OCI-LY3 (cell line): Measurements from ENCODE around the gene FMN1.

ENCODE experiments used
- EZH2phosphoT487 ChIP-seq: fragments of 200-600 bp; shearing (Covaris generic); IDR thresholded peaks from 2 replicates; pipeline ENCODE4 v1.6.1; 2018; ENCODE audit warnings: antibody characterized with exemption, mixed run types, low read depth
- TF ChIP-seq, protein P1 (sequence below): fragments of 200-600, 300-600 bp; sonication (generic); IDR thresholded peaks from 2 replicates; pipeline ENCODE4 v1.5.1; 2014; ENCODE audit warnings: antibody characterized with exemption, low read length, low read depth

DNA sequence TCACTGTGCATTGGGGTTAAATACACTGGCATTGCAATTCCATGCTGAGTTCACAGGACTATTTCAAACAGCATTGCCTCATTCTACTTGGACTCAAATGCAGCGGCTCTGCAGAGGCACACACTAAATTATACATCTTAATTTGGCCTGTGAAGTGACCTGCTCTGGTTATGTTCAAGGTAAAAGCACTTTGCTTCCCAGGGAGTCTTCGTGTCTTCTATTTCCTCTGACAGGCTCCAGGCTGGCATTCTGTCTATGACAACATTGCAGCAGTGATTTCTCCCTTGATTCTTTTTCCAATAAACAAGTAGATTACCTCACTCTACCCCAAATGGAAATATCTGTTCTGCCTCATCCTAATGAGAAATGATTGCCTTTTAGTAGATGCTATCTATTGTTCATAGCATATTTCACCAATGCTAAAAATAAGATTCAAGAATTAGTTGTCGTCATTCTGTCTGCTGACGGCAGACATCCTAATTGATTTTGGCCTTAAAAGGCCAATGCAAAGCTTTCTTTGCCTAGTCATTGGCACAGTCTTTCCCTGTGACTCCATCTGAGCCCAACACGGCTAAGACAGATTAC lies 33.8 kb downstream of the FMN1 start:
- TF ChIP-seq, protein P1, sequence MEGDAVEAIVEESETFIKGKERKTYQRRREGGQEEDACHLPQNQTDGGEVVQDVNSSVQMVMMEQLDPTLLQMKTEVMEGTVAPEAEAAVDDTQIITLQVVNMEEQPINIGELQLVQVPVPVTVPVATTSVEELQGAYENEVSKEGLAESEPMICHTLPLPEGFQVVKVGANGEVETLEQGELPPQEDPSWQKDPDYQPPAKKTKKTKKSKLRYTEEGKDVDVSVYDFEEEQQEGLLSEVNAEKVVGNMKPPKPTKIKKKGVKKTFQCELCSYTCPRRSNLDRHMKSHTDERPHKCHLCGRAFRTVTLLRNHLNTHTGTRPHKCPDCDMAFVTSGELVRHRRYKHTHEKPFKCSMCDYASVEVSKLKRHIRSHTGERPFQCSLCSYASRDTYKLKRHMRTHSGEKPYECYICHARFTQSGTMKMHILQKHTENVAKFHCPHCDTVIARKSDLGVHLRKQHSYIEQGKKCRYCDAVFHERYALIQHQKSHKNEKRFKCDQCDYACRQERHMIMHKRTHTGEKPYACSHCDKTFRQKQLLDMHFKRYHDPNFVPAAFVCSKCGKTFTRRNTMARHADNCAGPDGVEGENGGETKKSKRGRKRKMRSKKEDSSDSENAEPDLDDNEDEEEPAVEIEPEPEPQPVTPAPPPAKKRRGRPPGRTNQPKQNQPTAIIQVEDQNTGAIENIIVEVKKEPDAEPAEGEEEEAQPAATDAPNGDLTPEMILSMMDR, result no peak
- no peak for TF ChIP-seq EZH2phosphoT487
